Mesenchymal stem cell (in vitro differentiated cells and primary cell): ENCODE data around the gene RAD9B.
"Not testable (repeated sequence)": the region's sequence is repeated elsewhere in the genome, so short reads cannot be mapped to it uniquely, and the experiment has no call there.

Source experiments
- DNase-seq: peaks from one replicate; pipeline ENCODE4 v3.0.0-alpha.2; 2013
- H2AFZ ChIP-seq: one replicate; pipeline ENCODE4 v1.6.1; 2013; ENCODE audit warnings: low read depth, mild to moderate bottlenecking, control low read depth, inconsistent platforms, low read length, moderate library complexity
- H2AK5ac ChIP-seq: 2 replicates; pipeline ENCODE4 v1.6.1; 2013; ENCODE audit warnings: low read length, moderate library complexity, mild to moderate bottlenecking, inconsistent platforms; ENCODE audit not compliant: severe bottlenecking
- H2BK120ac ChIP-seq: one replicate; pipeline ENCODE4 v1.6.1; 2013; ENCODE audit warnings: low read depth, mild to moderate bottlenecking, inconsistent platforms, low read length, moderate library complexity
- H2BK12ac ChIP-seq, 2 experiments: one replicate each; pipeline ENCODE4 v1.6.1; 2013; ENCODE audit warnings: inconsistent platforms in 2 of 2, low read length in 2 of 2, mild to moderate bottlenecking in 2 of 2, moderate library complexity in 2 of 2, control low read depth in 1 of 2
- H2BK15ac ChIP-seq: one replicate; pipeline ENCODE4 v1.6.1; 2013; ENCODE audit warnings: mild to moderate bottlenecking, low read depth, inconsistent platforms; ENCODE audit not compliant: poor library complexity, severe bottlenecking
- H2BK5ac ChIP-seq: 2 replicates; pipeline ENCODE4 v1.6.1; 2013; ENCODE audit warnings: low read depth, mild to moderate bottlenecking, low read length, control low read depth, inconsistent platforms; ENCODE audit not compliant: poor library complexity, severe bottlenecking
- H3K14ac ChIP-seq, 2 experiments: one replicate each; pipeline ENCODE4 v1.6.1; 2013; ENCODE audit warnings: inconsistent platforms in 2 of 2, low read length in 2 of 2, control low read depth in 1 of 2, mild to moderate bottlenecking in 1 of 2, moderate library complexity in 1 of 2
- H3K18ac ChIP-seq, 2 experiments: one replicate each; pipeline ENCODE4 v1.6.1; 2013; ENCODE audit warnings: inconsistent platforms in 2 of 2, low read length in 2 of 2, control low read depth in 1 of 2, low read depth in 1 of 2, mild to moderate bottlenecking in 1 of 2
- H3K23ac ChIP-seq, 2 experiments: one replicate each; pipeline ENCODE4 v1.6.1; 2013; ENCODE audit warnings: inconsistent platforms in 2 of 2, low read length in 2 of 2, mild to moderate bottlenecking in 2 of 2, moderate library complexity in 2 of 2, control low read depth in 1 of 2
- H3K27ac ChIP-seq: 2 replicates; pipeline ENCODE4 v1.5.1; 2013; ENCODE audit warnings: mild to moderate bottlenecking, moderate library complexity, low read length, control low read depth, inconsistent platforms; ENCODE audit not compliant: poor library complexity, severe bottlenecking
- H3K27me3 ChIP-seq, 2 experiments: 2 replicates each; pipeline versions ENCODE4 v1.6.1 to v1.7.0; 2013; ENCODE audit warnings: low read length in 2 of 2, mild to moderate bottlenecking in 2 of 2, moderate library complexity in 2 of 2, control low read depth in 1 of 2, inconsistent platforms in 1 of 2; ENCODE audit not compliant: control insufficient read depth in 1 of 2, insufficient read depth in 1 of 2
- H3K36me3 ChIP-seq, 2 experiments: 2 replicates each; pipeline versions ENCODE4 v1.6.1 to v1.7.0; 2013; ENCODE audit warnings: low read length in 2 of 2, control low read depth in 1 of 2, inconsistent platforms in 1 of 2, low read depth in 1 of 2, mild to moderate bottlenecking in 1 of 2; ENCODE audit not compliant: insufficient read depth in 2 of 2, control insufficient read depth in 1 of 2
- H3K4ac ChIP-seq, 2 experiments: one replicate each; pipeline ENCODE4 v1.6.1; 2013; ENCODE audit warnings: inconsistent platforms in 2 of 2, low read length in 2 of 2, mild to moderate bottlenecking in 2 of 2, moderate library complexity in 2 of 2, control low read depth in 1 of 2, low read depth in 1 of 2
- H3K4me1 ChIP-seq: 2 replicates; pipeline ENCODE4 v1.6.1; 2013; ENCODE audit warnings: low read depth, low read length, control low read depth; ENCODE audit not compliant: control insufficient read depth, insufficient read depth
- H3K4me2 ChIP-seq: 2 replicates; pipeline ENCODE4 v1.6.1; 2013; ENCODE audit warnings: low read length, mild to moderate bottlenecking, inconsistent platforms; ENCODE audit not compliant: poor library complexity, severe bottlenecking
- H3K4me3 ChIP-seq, 2 experiments: 2 replicates each; pipeline versions ENCODE4 v1.5.1 to v1.7.0; 2013; ENCODE audit warnings: low read length in 2 of 2, mild to moderate bottlenecking in 2 of 2, control low read depth in 1 of 2, low read depth in 1 of 2; ENCODE audit not compliant: insufficient read depth in 1 of 2
- H3K79me1 ChIP-seq: replicated peaks from 2 replicates; pipeline ENCODE4 v1.6.1; 2013; ENCODE audit warnings: mild to moderate bottlenecking, control low read depth, low read length, inconsistent platforms; ENCODE audit not compliant: poor library complexity, severe bottlenecking
- H3K9ac ChIP-seq: 2 replicates; pipeline ENCODE4 v1.7.0; 2013; ENCODE audit warnings: mild to moderate bottlenecking, low read length, moderate library complexity
- H3K9me3 ChIP-seq: 2 replicates; pipeline ENCODE4 v1.7.0; 2013; ENCODE audit warnings: mild to moderate bottlenecking, low read length; ENCODE audit not compliant: control insufficient read depth
- H4K8ac ChIP-seq: one replicate; pipeline ENCODE4 v1.6.1; 2013; ENCODE audit warnings: inconsistent platforms, mild to moderate bottlenecking, low read length, moderate library complexity
- H4K91ac ChIP-seq: one replicate; pipeline ENCODE4 v1.6.1; 2013; ENCODE audit warnings: mild to moderate bottlenecking, low read length, inconsistent platforms
- WGBS: methylation state at CpG from one replicate; pipeline ENCODE4 v1.1.7; 2013; ENCODE audit warnings: mixed read lengths; 5-methylcytosine and 5-hydroxymethylcytosine counted together

The RAD9B gene

DNA sequence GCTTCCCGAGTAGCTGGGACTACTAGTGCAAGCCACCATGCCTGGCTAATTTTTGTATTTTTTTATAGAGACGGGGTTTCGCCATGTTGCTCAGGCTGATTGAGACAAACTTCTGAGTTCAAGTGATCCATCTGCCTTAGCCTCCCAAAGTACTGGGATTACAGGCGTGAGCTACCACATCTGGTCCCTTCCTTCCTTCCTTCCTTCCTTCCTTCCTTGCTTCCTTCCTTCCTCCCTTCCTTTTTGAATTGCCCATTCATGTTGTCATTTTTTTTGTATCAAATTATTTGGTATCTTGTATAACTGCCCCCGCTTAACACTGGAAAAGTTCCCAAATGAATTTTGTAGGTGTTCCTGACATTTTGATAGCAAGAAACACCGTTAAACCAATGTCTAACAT is 11.7 kb downstream of the RAD9B start:
- 83% methylated on average over 6 of the region's 6 CpGs for WGBS
- H4K91ac ChIP-seq = no peak overlapping the region
- no peak overlapping the region for H2BK120ac ChIP-seq
- no peak overlapping the region for H2BK15ac ChIP-seq
- no peaks in the 10 kb centered on the region for H3K79me1 ChIP-seq
- peaks cover 0 to 3% of the 10 kb centered on the region in 2 experiments for H3K27me3 ChIP-seq
- H3K27ac ChIP-seq = no peak overlapping the region
- no peak for DNase-seq
- H3K4me2 ChIP-seq = no peak overlapping the region
- H3K4me3 ChIP-seq = no peak overlapping the region
- no peaks in the 10 kb centered on the region for H3K36me3 ChIP-seq
- no peak overlapping the region for H2AK5ac ChIP-seq
- H3K4ac ChIP-seq = no peak overlapping the region
- no peak overlapping the region for H2BK12ac ChIP-seq
- H2BK5ac ChIP-seq = no peak overlapping the region
- no peak overlapping the region for H3K9ac ChIP-seq
- H3K14ac ChIP-seq = no peak overlapping the region
- no peak overlapping the region for H3K23ac ChIP-seq
- H4K8ac ChIP-seq = no peak overlapping the region
- H2AFZ ChIP-seq = no peak overlapping the region
- H3K18ac ChIP-seq = no peak overlapping the region
- H3K4me1 ChIP-seq = no peaks in the 10 kb centered on the region
- H3K9me3 ChIP-seq = no peaks in the 10 kb centered on the region

DNA sequence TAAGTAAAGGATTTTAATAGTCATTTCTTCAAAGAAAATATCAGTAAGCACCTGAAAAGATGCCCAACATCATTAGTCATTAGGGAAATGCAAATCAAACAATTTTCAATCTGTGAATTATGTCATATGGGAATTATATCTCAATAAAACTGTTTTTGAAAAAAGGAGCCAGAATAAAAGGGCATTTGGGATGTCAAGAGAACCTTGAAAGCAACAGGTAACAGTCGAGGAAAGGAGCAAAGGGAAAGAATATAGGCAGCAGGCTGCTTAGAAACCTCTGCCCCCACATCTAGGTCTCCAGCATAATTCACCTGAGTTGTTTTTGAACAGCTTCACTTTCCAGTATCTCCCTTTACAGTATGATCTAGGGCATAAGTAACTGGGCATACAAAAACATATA is 12.2 kb downstream of the RAD9B start:
- Histone ChIP-seq H2AK5ac (no peak overlapping the region), H3K79me1 (no peaks in the 10 kb centered on the region), H3K4me3 (no peak overlapping the region), H3K4ac (no peak overlapping the region), H3K27me3 (peaks cover 0 to 3% of the 10 kb centered on the region in 2 experiments), H3K36me3 (no peaks in the 10 kb centered on the region), H3K9ac (no peak overlapping the region), H3K18ac (no peak overlapping the region), H4K91ac (no peak overlapping the region), H2AFZ (no peak overlapping the region), H3K4me2 (no peak overlapping the region), H4K8ac (no peak overlapping the region), H3K4me1 (no peaks in the 10 kb centered on the region), H2BK15ac (no peak overlapping the region), H3K23ac (no peak overlapping the region), H3K27ac (no peak overlapping the region), H3K9me3 (no peaks in the 10 kb centered on the region), H3K14ac (no peak overlapping the region), H2BK5ac (no peak overlapping the region), H2BK12ac (no peak overlapping the region), H2BK120ac (no peak overlapping the region)
- WGBS = 85% methylated on average over 1 of the region's 1 CpG
- DNase-seq = no peak

DNA sequence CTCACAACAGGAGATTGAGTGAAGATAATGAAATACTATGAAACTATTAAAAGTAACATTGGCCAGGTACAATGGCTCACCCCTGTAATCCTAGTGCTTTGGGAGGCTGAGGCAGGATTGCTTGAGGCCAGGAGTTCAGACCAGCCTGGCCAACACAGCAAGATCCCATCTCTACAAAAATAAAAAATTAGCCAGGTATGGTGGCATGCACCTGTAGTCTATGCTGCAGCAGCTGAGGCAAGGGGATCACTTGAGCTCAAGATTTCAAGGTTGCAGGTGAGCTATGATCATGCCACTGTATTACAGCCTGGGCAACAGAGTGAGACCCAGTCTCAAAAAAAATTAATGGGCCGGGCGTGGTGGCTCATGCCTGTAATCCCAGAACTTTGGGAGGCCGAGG is 14.9 kb downstream of the RAD9B start:
- Histone ChIP-seq H2BK5ac (no peak overlapping the region), H2BK120ac (no peak overlapping the region), H3K18ac (no peak overlapping the region), H3K79me1 (no peaks in the 10 kb centered on the region), H3K27ac (no peak overlapping the region), H3K9ac (no peak overlapping the region), H3K4me3 (no peak overlapping the region), H2AFZ (no peak overlapping the region), H2BK12ac (no peak overlapping the region), H3K14ac (no peak overlapping the region), H4K91ac (no peak overlapping the region), H3K27me3 (no peaks in the 10 kb centered on the region), H3K4me2 (no peak overlapping the region), H3K9me3 (no peaks in the 10 kb centered on the region), H4K8ac (no peak overlapping the region), H3K23ac (no peak overlapping the region), H3K4me1 (no peaks in the 10 kb centered on the region), H2BK15ac (no peak overlapping the region), H3K36me3 (no peaks in the 10 kb centered on the region), H2AK5ac (no peak overlapping the region), H3K4ac (no peak overlapping the region)
- 97% methylated on average over 3 of the region's 3 CpGs for WGBS
- DNase-seq = no peak

DNA sequence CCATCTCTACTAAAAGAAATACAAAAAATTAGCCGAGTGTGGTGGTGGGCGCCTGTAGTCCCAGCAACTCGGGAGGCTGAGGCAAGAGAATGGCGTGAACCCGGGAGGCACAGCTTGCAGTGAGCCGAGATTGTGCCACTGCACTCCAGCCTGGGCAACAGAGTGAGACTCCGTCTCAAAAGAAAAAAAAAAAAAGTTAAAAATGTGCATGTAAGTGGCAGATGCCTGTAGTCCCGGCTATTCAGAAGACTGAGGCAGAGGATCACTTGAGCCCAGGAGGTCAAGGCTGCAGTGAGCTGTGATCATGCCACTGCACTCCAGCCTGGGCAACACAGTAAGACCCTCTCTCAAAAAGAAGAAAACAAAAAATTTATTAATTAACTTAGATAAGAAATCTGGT is 15.9 kb downstream of the RAD9B start:
- H3K9ac ChIP-seq, H3K27me3 ChIP-seq, H3K79me1 ChIP-seq, H3K4me2 ChIP-seq, H4K91ac ChIP-seq, H3K4ac ChIP-seq, H3K14ac ChIP-seq, H3K23ac ChIP-seq, H3K27ac ChIP-seq, H2BK5ac ChIP-seq, H3K4me1 ChIP-seq, DNase-seq, H3K4me3 ChIP-seq, H4K8ac ChIP-seq, H2AFZ ChIP-seq, H3K9me3 ChIP-seq, H3K36me3 ChIP-seq, H2BK12ac ChIP-seq, H2AK5ac ChIP-seq, H3K18ac ChIP-seq, H2BK120ac ChIP-seq, H2BK15ac ChIP-seq: not testable (repeated sequence)
- 94% methylated on average over 8 of the region's 8 CpGs for WGBS
